Measurements from ENCODE around the gene KRT37.
A peak's percentile ranks its signal among the peaks of the same experiment; 100 is the strongest.

KRT37 gene

DNA sequence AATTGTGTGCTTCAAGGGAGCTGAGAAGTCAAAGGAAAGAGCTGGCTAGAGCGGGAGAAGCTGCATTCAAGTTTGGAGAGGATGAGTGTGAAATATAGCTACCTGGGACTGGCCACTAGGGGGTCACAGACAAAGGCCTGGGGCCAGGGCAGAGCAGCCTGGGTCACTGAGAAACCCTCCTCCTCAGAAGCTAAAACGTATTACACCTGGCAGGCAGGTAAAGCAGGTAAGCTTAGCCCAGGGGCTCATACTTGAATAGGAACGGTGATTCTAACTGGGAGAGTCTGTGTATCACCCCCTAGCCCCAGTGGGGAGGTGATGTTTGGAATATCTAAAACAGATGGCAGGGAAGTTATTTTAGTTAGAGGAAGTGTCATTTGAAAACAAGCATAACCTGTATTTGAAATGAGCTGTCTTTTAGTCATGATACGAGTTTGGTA, 6.8 kb downstream of the KRT37 start:
- no peak overlapping the region for H2BK5ac ChIP-seq (ENCODE audit: low read depth, low read length, poor library complexity)
- peaks cover 11 to 28% of the 10 kb centered on the region in 2 experiments for H3K4me1 ChIP-seq (ENCODE audit: control insufficient read depth in 1 of 2, insufficient read depth in 2 of 2, low read length in 2 of 2)
- H3K79me1 ChIP-seq (ENCODE audit: low read length): peaks cover 3% of the 10 kb centered on the region
- no peak overlapping the region for H2AFZ ChIP-seq (ENCODE audit: insufficient read depth, low read length, poor library complexity)
- DNase-seq: peak; percentile 90 to 96
- H3K18ac ChIP-seq (ENCODE audit: low read length): no peak overlapping the region
- no peak overlapping the region for H3K9ac ChIP-seq (ENCODE audit: low read length)
- H3K4me3 ChIP-seq (ENCODE audit: low read depth, low read length): no peak overlapping the region
- H3K27ac ChIP-seq (ENCODE audit: low read depth, low read length): no peak overlapping the region
- no peak overlapping the region for H3K4ac ChIP-seq (ENCODE audit: low read depth, low read length)
- H2BK120ac ChIP-seq (ENCODE audit: insufficient read depth, low read length, poor library complexity): no peak overlapping the region
- WGBS (ENCODE audit: extremely low coverage, insufficient coverage, insufficient read length): no CpG with 5 or more reads among the region's 4 CpGs
- H3K79me2 ChIP-seq (ENCODE audit: control insufficient read depth, insufficient read depth, low read length, poor library complexity): no peaks in the 10 kb centered on the region
- no peak overlapping the region for H4K8ac ChIP-seq (ENCODE audit: low read depth, low read length)
- H4K91ac ChIP-seq (ENCODE audit: low read depth, low read length): peak overlapping the region; percentile 4
- no peak overlapping the region for H4K12ac ChIP-seq (ENCODE audit: low read depth, low read length)
- H2AK5ac ChIP-seq (ENCODE audit: low read length): no peak overlapping the region
- H3K14ac ChIP-seq (ENCODE audit: low read length): no peak overlapping the region
- H3K4me2 ChIP-seq (ENCODE audit: low read length): no peak overlapping the region
- H2BK12ac ChIP-seq (ENCODE audit: low read length): no peak overlapping the region
- no peak overlapping the region for H3K23ac ChIP-seq (ENCODE audit: low read length)
- H3K36me3 ChIP-seq (ENCODE audit: control insufficient read depth in 1 of 2, insufficient read depth in 2 of 2, low read length in 2 of 2): no peaks in the 10 kb centered on the region
- H3K27me3 ChIP-seq (ENCODE audit: insufficient read depth, low read length): no peaks in the 10 kb centered on the region
- peaks cover 2% of the 10 kb centered on the region for H3K9me3 ChIP-seq (ENCODE audit: insufficient read depth, low read depth, low read length)

DNA sequence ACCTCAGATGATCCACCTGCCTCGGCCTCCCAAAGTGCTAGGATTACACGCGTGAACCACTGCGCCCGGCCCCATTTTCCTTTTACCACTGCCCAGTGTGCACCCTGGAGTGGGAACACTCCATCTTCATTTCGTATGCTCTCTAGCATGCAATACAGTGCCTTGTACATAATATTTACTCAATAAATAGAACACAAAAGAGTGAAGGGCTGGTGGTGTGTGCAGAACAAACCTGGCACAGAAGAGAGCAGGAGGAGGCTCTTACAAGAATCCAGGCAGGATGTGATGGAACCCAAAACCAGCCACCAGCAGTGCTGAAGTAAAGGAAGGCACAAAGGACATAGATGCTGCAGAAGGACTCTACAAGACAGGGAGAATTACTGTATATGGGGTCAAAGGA, 7.3 kb downstream of the KRT37 start:
- Histone ChIP-seq H4K8ac (ENCODE audit: low read depth, low read length) (no peak overlapping the region), H2AFZ (ENCODE audit: insufficient read depth, low read length, poor library complexity) (no peak overlapping the region)
- whole genome bisulfite sequencing (ENCODE audit: extremely low coverage, insufficient coverage, insufficient read length): no CpG with 5 or more reads among the region's 6 CpGs

DNA sequence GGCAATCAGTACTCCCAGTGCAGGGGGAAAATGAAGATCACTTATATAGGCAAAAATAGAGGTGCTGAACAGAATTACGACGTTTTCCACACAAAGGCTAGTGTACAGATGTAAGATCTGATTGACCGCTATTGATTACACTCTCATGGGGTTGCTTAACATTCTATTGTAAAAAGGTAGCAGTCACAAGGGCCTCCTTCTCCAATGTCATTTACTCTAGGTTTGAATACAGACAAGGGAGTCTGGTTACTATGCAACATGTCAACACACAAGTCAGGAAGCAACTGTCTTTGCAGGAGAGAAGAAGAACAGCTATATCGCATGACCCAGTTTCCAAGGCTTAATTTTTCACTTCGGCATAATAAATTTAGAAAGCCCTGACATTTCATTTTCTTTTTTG, 7.9 kb downstream of the KRT37 start:
- no CpG with 5 or more reads among the region's 5 CpGs for whole genome bisulfite sequencing (ENCODE audit: extremely low coverage, insufficient coverage, insufficient read length)
- Histone ChIP-seq H3K79me1 (ENCODE audit: low read length) (peaks cover 3% of the 10 kb centered on the region), H3K4me1 (ENCODE audit: control insufficient read depth in 1 of 2, insufficient read depth in 2 of 2, low read length in 2 of 2) (peaks cover 6 to 22% of the 10 kb centered on the region in 2 experiments)

More for the DNA sequence above, 7.3 kb downstream of the KRT37 start:
- Histone ChIP-seq H3K9ac (ENCODE audit: low read length) (no peak overlapping the region), H4K91ac (ENCODE audit: low read depth, low read length) (peak overlapping the region; percentile 4), H3K4ac (ENCODE audit: low read depth, low read length) (no peak overlapping the region), H3K36me3 (ENCODE audit: control insufficient read depth in 1 of 2, insufficient read depth in 2 of 2, low read length in 2 of 2) (no peaks in the 10 kb centered on the region), H3K4me2 (ENCODE audit: low read length) (no peak overlapping the region), H3K79me2 (ENCODE audit: control insufficient read depth, insufficient read depth, low read length, poor library complexity) (no peaks in the 10 kb centered on the region), H4K12ac (ENCODE audit: low read depth, low read length) (no peak overlapping the region), H3K27ac (ENCODE audit: low read depth, low read length) (no peak overlapping the region), H3K14ac (ENCODE audit: low read length) (no peak overlapping the region), H2BK5ac (ENCODE audit: low read depth, low read length, poor library complexity) (no peak overlapping the region), H2BK12ac (ENCODE audit: low read length) (no peak overlapping the region), H3K4me1 (ENCODE audit: control insufficient read depth in 1 of 2, insufficient read depth in 2 of 2, low read length in 2 of 2) (peaks cover 11 to 28% of the 10 kb centered on the region in 2 experiments), H3K23ac (ENCODE audit: low read length) (no peak overlapping the region), H3K27me3 (ENCODE audit: insufficient read depth, low read length) (no peaks in the 10 kb centered on the region), H3K18ac (ENCODE audit: low read length) (no peak overlapping the region), H2AK5ac (ENCODE audit: low read length) (no peak overlapping the region), H3K9me3 (ENCODE audit: insufficient read depth, low read depth, low read length) (peaks cover 2% of the 10 kb centered on the region), H3K79me1 (ENCODE audit: low read length) (peaks cover 3% of the 10 kb centered on the region), H3K4me3 (ENCODE audit: low read depth, low read length) (no peak overlapping the region), H2BK120ac (ENCODE audit: insufficient read depth, low read length, poor library complexity) (no peak overlapping the region)
- DNase-seq: no peak

DNA sequence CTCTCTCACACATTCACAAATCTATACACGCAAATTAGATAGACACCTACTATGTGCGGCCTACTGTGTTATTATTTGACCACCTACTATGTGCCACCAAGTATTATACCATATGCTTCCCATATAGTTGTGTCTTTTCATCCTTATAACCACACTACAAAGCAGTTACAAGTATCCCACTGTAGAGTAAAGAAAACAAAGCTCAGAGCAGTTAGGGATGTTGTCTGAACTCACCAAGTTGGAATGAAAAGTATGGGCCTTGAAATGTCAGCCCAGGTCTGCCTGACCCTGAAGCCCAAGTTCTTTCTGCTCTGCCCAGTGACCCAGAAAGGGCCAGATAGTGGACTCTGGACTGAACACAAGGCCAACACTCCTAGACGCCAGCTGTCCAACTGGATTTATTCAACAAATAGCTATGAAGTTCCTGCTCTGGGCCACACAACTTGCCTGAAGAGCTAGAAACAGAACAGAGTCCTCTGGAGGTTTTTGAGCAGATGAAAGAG, 8.5 kb downstream of the KRT37 start:
- Histone ChIP-seq H4K91ac (ENCODE audit: low read depth, low read length) (no peak overlapping the region), H3K4me2 (ENCODE audit: low read length) (peak overlapping the region; percentile 38), H2BK5ac (ENCODE audit: low read depth, low read length, poor library complexity) (no peak overlapping the region), H4K12ac (ENCODE audit: low read depth, low read length) (no peak overlapping the region), H2BK120ac (ENCODE audit: insufficient read depth, low read length, poor library complexity) (no peak overlapping the region), H4K8ac (ENCODE audit: low read depth, low read length) (no peak overlapping the region), H3K4me3 (ENCODE audit: low read depth, low read length) (no peak overlapping the region), H3K4ac (ENCODE audit: low read depth, low read length) (no peak overlapping the region), H2BK12ac (ENCODE audit: low read length) (no peak overlapping the region), H3K23ac (ENCODE audit: low read length) (no peak overlapping the region), H3K27me3 (ENCODE audit: insufficient read depth, low read length) (no peaks in the 10 kb centered on the region), H3K9ac (ENCODE audit: low read length) (no peak overlapping the region), H3K4me1 (ENCODE audit: control insufficient read depth in 1 of 2, insufficient read depth in 2 of 2, low read length in 2 of 2) (peaks cover 4 to 18% of the 10 kb centered on the region in 2 experiments), H2AFZ (ENCODE audit: insufficient read depth, low read length, poor library complexity) (no peak overlapping the region), H3K18ac (ENCODE audit: low read length) (no peak overlapping the region), H3K79me2 (ENCODE audit: control insufficient read depth, insufficient read depth, low read length, poor library complexity) (no peaks in the 10 kb centered on the region), H2AK5ac (ENCODE audit: low read length) (no peak overlapping the region), H3K9me3 (ENCODE audit: insufficient read depth, low read depth, low read length) (peaks cover 5% of the 10 kb centered on the region), H3K14ac (ENCODE audit: low read length) (no peak overlapping the region), H3K27ac (ENCODE audit: low read depth, low read length) (peak overlapping the region; percentile 22), H3K79me1 (ENCODE audit: low read length) (peaks cover 3% of the 10 kb centered on the region), H3K36me3 (ENCODE audit: control insufficient read depth in 1 of 2, insufficient read depth in 2 of 2, low read length in 2 of 2) (no peaks in the 10 kb centered on the region)
- DNase-seq: peak; percentile 81 to 93
- no CpG with 5 or more reads among the region's 3 CpGs for WGBS (ENCODE audit: extremely low coverage, insufficient coverage, insufficient read length)

More for the DNA sequence above, 7.9 kb downstream of the KRT37 start:
- no peak overlapping the region for H4K8ac ChIP-seq (ENCODE audit: low read depth, low read length)
- H2BK120ac ChIP-seq (ENCODE audit: insufficient read depth, low read length, poor library complexity): no peak overlapping the region
- no peak overlapping the region for H3K14ac ChIP-seq (ENCODE audit: low read length)
- H3K4me3 ChIP-seq (ENCODE audit: low read depth, low read length): no peak overlapping the region
- peak in 1 of 2 donors; percentile 60 for DNase-seq
- H3K9me3 ChIP-seq (ENCODE audit: insufficient read depth, low read depth, low read length): peaks cover 2% of the 10 kb centered on the region
- no peak overlapping the region for H3K4me2 ChIP-seq (ENCODE audit: low read length)
- H4K91ac ChIP-seq (ENCODE audit: low read depth, low read length): no peak overlapping the region
- H3K9ac ChIP-seq (ENCODE audit: low read length): no peak overlapping the region
- no peaks in the 10 kb centered on the region for H3K36me3 ChIP-seq (ENCODE audit: control insufficient read depth in 1 of 2, insufficient read depth in 2 of 2, low read length in 2 of 2)
- no peak overlapping the region for H2AFZ ChIP-seq (ENCODE audit: insufficient read depth, low read length, poor library complexity)
- no peak overlapping the region for H3K18ac ChIP-seq (ENCODE audit: low read length)
- no peak overlapping the region for H2BK12ac ChIP-seq (ENCODE audit: low read length)
- H3K4ac ChIP-seq (ENCODE audit: low read depth, low read length): no peak overlapping the region
- no peak overlapping the region for H2AK5ac ChIP-seq (ENCODE audit: low read length)
- no peak overlapping the region for H3K23ac ChIP-seq (ENCODE audit: low read length)
- no peak overlapping the region for H2BK5ac ChIP-seq (ENCODE audit: low read depth, low read length, poor library complexity)
- H4K12ac ChIP-seq (ENCODE audit: low read depth, low read length): no peak overlapping the region
- H3K27me3 ChIP-seq (ENCODE audit: insufficient read depth, low read length): no peaks in the 10 kb centered on the region
- H3K79me2 ChIP-seq (ENCODE audit: control insufficient read depth, insufficient read depth, low read length, poor library complexity): no peaks in the 10 kb centered on the region
- H3K27ac ChIP-seq (ENCODE audit: low read depth, low read length): peak overlapping the region; percentile 22

All from trophoblast cell (in vitro differentiated cells and primary cell).